NCI-H1694 treated with DMSO at 0.1 percent for 48 hours (cell line): ENCODE results near the gene MCOLN1.

Source experiments
- DNase-seq: peaks from one replicate; lab custom pipeline; 2025; lab: John Stamatoyannopoulos, UW

Gene MCOLN1

GRCh38 chr19:7542556-7543348 is 20.3 kb downstream of the MCOLN1 start:
- DNase-seq, result no peak

- no peak for DNase-seq
Observed at GRCh38 chr19:7544626-7545025, 22.2 kb downstream of the MCOLN1 start.

- DNase-seq, result no peak
Observed at GRCh38 chr19:7545300-7545699, 22.9 kb downstream of the MCOLN1 start.

GRCh38 chr19:7545904-7546303 is 23.5 kb downstream of the MCOLN1 start:
- no peak for DNase-seq

- no peak for DNase-seq
Observed at GRCh38 chr19:7547159-7547558, 24.7 kb downstream of the MCOLN1 start.

GRCh38 chr19:7549429-7550148 is 27.2 kb downstream of the MCOLN1 start:
- no peak for DNase-seq

GRCh38 chr19:7550169-7550770 is 27.8 kb downstream of the MCOLN1 start:
- no peak for DNase-seq

- DNase-seq, result no peak
Observed at GRCh38 chr19:7550987-7551761, 28.8 kb downstream of the MCOLN1 start.

- no peak for DNase-seq
Observed at GRCh38 chr19:7552781-7553180, 30.4 kb downstream of the MCOLN1 start.

GRCh38 chr19:7554565-7554964 is 32.1 kb downstream of the MCOLN1 start:
- DNase-seq, result no peak

GRCh38 chr19:7554990-7555864 is 32.8 kb downstream of the MCOLN1 start:
- DNase-seq, result no peak

GRCh38 chr19:7556696-7557315 is 34.4 kb downstream of the MCOLN1 start:
- DNase-seq, result no peak

- no peak for DNase-seq
Observed at GRCh38 chr19:7558667-7559066, 36.2 kb downstream of the MCOLN1 start.

GRCh38 chr19:7559102-7559501 is 36.7 kb downstream of the MCOLN1 start:
- no peak for DNase-seq

- no peak for DNase-seq
Observed at GRCh38 chr19:7560255-7560654, 37.8 kb downstream of the MCOLN1 start.

- no peak for DNase-seq
Observed at GRCh38 chr19:7561325-7561724, 38.9 kb downstream of the MCOLN1 start.

- DNase-seq, result no peak
Observed at GRCh38 chr19:7562646-7563393, 40.4 kb downstream of the MCOLN1 start.

- DNase-seq, result no peak
Observed at GRCh38 chr19:7564866-7565265, 42.4 kb downstream of the MCOLN1 start.

GRCh38 chr19:7565332-7565731 is 42.9 kb downstream of the MCOLN1 start:
- DNase-seq, result no peak

- DNase-seq, result no peak
Observed at GRCh38 chr19:7570761-7571160, 48.3 kb downstream of the MCOLN1 start.
